T-helper 1 cell treated with Interleukin-12 subunit alpha and Interleukin-12 subunit beta and Interleukin-4 antibody, amounts not matched to agents 30 μg/mL and 1 μg/mL, for 36 hours (primary cell): Measurements from ENCODE around the gene TM4SF5.
"Not testable (repeated sequence)": the region's sequence is repeated elsewhere in the genome, so short reads cannot be mapped to it uniquely, and the experiment has no call there.

Source experiments
- H3K27ac Mint-ChIP-seq: one replicate; pipeline ENCODE4 v1.8.0; 2021; ENCODE audit warnings: mild to moderate bottlenecking, mixed read lengths
- H3K27me3 Mint-ChIP-seq: one replicate; pipeline ENCODE4 v1.8.0; 2021; ENCODE audit warnings: low read depth, mixed read lengths
- H3K36me3 Mint-ChIP-seq: one replicate; pipeline ENCODE4 v1.8.0; 2021; ENCODE audit warnings: low read depth, mixed read lengths
- H3K4me1 Mint-ChIP-seq: one replicate; pipeline ENCODE4 v1.8.0; 2021; ENCODE audit warnings: low read depth, mixed read lengths
- H3K4me3 Mint-ChIP-seq: one replicate; pipeline ENCODE4 v1.8.0; 2021; ENCODE audit warnings: mild to moderate bottlenecking, moderate library complexity, mixed read lengths
- H3K9me3 Mint-ChIP-seq: one replicate; pipeline ENCODE4 v1.8.0; 2021; ENCODE audit warnings: mixed read lengths

The TM4SF5 gene

GRCh38 chr17:4818276-4818675 lies 46.6 kb downstream of the TM4SF5 start:
- Mint-ChIP-seq H3K27me3 (no peaks in the 10 kb centered on the region), H3K4me3 (no peak overlapping the region), H3K4me1 (no peaks in the 10 kb centered on the region), H3K9me3 (no peaks in the 10 kb centered on the region), H3K27ac (no peak overlapping the region), H3K36me3 (peaks cover 5% of the 10 kb centered on the region)

- H3K4me1 Mint-ChIP-seq: no peaks in the 10 kb centered on the region
These were observed 51.1 kb downstream of the TM4SF5 start for GRCh38 chr17:4822835-4823234.

GRCh38 chr17:4823373-4824089 lies 51.8 kb downstream of the TM4SF5 start:
- H3K9me3 Mint-ChIP-seq: no peaks in the 10 kb centered on the region
- H3K4me3 Mint-ChIP-seq: no peak overlapping the region
- no peaks in the 10 kb centered on the region for H3K4me1 Mint-ChIP-seq
- H3K27me3 Mint-ChIP-seq: no peaks in the 10 kb centered on the region
- no peak overlapping the region for H3K27ac Mint-ChIP-seq
- H3K36me3 Mint-ChIP-seq: peaks cover 2% of the 10 kb centered on the region

More at GRCh38 chr17:4822835-4823234, 51.1 kb downstream of the TM4SF5 start:
- H3K9me3 Mint-ChIP-seq: no peaks in the 10 kb centered on the region
- H3K4me3 Mint-ChIP-seq: no peak overlapping the region
- H3K36me3 Mint-ChIP-seq: peaks cover 2% of the 10 kb centered on the region
- H3K27ac Mint-ChIP-seq: no peak overlapping the region
- H3K27me3 Mint-ChIP-seq: no peaks in the 10 kb centered on the region

- Mint-ChIP-seq H3K36me3 (no peaks in the 10 kb centered on the region), H3K9me3 (no peaks in the 10 kb centered on the region), H3K27me3 (peaks cover 5% of the 10 kb centered on the region), H3K27ac (no peak overlapping the region), H3K4me1 (no peaks in the 10 kb centered on the region), H3K4me3 (no peak overlapping the region)
These were observed 55.7 kb downstream of the TM4SF5 start for GRCh38 chr17:4827399-4827798.

GRCh38 chr17:4832829-4833177 lies 61.1 kb downstream of the TM4SF5 start:
- H3K27me3 Mint-ChIP-seq, H3K36me3 Mint-ChIP-seq, H3K9me3 Mint-ChIP-seq: not testable (repeated sequence)
- H3K4me3 Mint-ChIP-seq: peak overlapping the region; percentile 91
- H3K4me1 Mint-ChIP-seq: peaks cover 27% of the 10 kb centered on the region
- peak overlapping the region; percentile 92 for H3K27ac Mint-ChIP-seq
